Measurements from ENCODE around the gene RRP7A. TPM values are rescaled to one million over a fixed set of nuclear protein-coding genes. Genes with fewer than 3 reads are reported as not detected.
"Not testable (repeated sequence)": the region's sequence is repeated elsewhere in the genome, so short reads cannot be mapped to it uniquely, and the experiment has no call there.

RRP7A gene
- total RNA-seq, 1 donor from 2014 or later: 54.9 TPM

DNA sequence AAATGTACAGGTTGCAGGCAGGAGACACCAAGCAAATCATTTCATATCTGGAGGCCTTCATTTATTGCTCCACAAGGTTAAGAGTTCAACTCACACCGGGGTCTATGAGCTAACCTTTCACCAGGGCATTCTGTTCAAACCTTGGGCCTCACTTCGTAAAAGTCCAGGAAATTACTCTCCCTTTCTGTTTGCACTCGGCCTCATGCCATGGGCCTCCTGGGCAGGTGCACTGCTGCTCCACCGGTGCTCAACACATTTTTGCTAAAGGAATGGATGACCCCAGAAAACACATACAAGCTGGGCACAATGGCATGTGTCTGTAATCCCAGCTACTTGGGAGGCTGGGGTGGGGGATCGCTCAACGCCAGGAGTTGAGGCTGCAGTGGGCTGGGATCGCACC, 16.6 kb upstream of the RRP7A start:
- no peak overlapping the region for H3K4me2 ChIP-seq (ENCODE audit: low read length)
- FAIRE-seq (no peak), DNase-seq (ENCODE audit: low read depth) (no peak)
- no peak overlapping the region for H2AFZ ChIP-seq (ENCODE audit: low read depth, low read length)
- Mint-ChIP-seq H3K27me3 (ENCODE audit: low read depth, unreplicated experiment) (peaks cover 10% of the 10 kb centered on the region), H3K4me3 (ENCODE audit: unreplicated experiment) (no peak overlapping the region), H3K36me3 (ENCODE audit: low read depth, unreplicated experiment) (peaks cover 2% of the 10 kb centered on the region), H3K9me3 (ENCODE audit: unreplicated experiment) (peaks cover 2% of the 10 kb centered on the region), H3K4me1 (ENCODE audit: low read depth, unreplicated experiment) (peaks cover 10% of the 10 kb centered on the region), H3K27ac (ENCODE audit: unreplicated experiment) (no peak overlapping the region)
- no peak overlapping the region for H3K4me3 ChIP-seq (ENCODE audit: insufficient read depth, low read depth, low read length)
- H3K9ac ChIP-seq (ENCODE audit: low read length): no peak overlapping the region
- H3K27ac ChIP-seq (ENCODE audit: low read depth, low read length): no peak overlapping the region
- H3K36me3 ChIP-seq (ENCODE audit: insufficient read depth, low read length): no peaks in the 10 kb centered on the region
- H4K20me1 ChIP-seq (ENCODE audit: insufficient read depth, low read length): no peaks in the 10 kb centered on the region
- H3K79me2 ChIP-seq (ENCODE audit: insufficient read depth, low read length): no peaks in the 10 kb centered on the region
- TF ChIP-seq, protein P1, sequence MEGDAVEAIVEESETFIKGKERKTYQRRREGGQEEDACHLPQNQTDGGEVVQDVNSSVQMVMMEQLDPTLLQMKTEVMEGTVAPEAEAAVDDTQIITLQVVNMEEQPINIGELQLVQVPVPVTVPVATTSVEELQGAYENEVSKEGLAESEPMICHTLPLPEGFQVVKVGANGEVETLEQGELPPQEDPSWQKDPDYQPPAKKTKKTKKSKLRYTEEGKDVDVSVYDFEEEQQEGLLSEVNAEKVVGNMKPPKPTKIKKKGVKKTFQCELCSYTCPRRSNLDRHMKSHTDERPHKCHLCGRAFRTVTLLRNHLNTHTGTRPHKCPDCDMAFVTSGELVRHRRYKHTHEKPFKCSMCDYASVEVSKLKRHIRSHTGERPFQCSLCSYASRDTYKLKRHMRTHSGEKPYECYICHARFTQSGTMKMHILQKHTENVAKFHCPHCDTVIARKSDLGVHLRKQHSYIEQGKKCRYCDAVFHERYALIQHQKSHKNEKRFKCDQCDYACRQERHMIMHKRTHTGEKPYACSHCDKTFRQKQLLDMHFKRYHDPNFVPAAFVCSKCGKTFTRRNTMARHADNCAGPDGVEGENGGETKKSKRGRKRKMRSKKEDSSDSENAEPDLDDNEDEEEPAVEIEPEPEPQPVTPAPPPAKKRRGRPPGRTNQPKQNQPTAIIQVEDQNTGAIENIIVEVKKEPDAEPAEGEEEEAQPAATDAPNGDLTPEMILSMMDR (IDR thresholded peaks at IDR 0.05; ENCODE audit: insufficient read depth, low read depth, low read length): no peak
- no peak for TF ChIP-seq EZH2 (IDR thresholded peaks at IDR 0.05; ENCODE audit: insufficient read depth, low read length)
- peaks cover 2% of the 10 kb centered on the region for H3K4me1 ChIP-seq (ENCODE audit: insufficient read depth, low read length)
- no peaks in the 10 kb centered on the region for H3K27me3 ChIP-seq (ENCODE audit: insufficient read depth, low read length)
- H3K9me3 ChIP-seq (ENCODE audit: insufficient read depth, low read depth, low read length): no peaks in the 10 kb centered on the region

DNA sequence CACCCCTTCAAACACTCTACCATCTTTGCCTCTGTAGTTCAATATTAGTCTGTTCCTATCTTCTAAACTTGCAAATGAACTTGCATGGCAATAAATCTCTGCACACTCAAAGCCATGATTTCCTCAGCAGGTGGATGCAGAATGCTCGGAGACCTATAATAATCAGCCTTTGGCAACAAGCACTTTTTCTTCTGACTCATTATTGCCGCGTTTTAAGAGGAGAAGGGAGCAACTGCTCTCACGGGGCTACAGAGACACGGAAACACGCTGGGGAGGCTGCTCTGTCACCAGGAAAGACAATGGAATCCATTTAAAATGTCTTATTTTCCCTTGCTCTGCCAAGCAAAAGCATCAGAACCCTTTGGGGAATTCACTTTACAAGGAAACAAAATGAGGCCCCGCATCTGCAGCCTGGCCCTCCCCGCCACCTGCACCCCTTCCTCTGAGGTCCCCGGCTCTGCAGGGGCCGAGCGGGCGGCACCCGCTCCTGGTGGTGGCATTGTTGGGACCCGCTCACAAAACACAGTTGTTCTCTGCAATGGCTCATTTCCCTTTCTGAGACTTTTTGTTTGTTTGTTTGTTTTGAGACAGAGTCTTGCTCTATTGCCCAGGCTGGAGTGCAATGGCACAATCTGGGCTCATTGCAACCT, 15.6 kb upstream of the RRP7A start:
- not testable (repeated sequence) for H3K4me3 Mint-ChIP-seq (ENCODE audit: unreplicated experiment); H3K4me3 ChIP-seq (ENCODE audit: insufficient read depth, low read depth, low read length); FAIRE-seq; H3K4me1 ChIP-seq (ENCODE audit: insufficient read depth, low read length); H3K9me3 Mint-ChIP-seq (ENCODE audit: unreplicated experiment); H3K79me2 ChIP-seq (ENCODE audit: insufficient read depth, low read length); H3K27me3 ChIP-seq (ENCODE audit: insufficient read depth, low read length); H3K27ac Mint-ChIP-seq (ENCODE audit: unreplicated experiment); H3K4me1 Mint-ChIP-seq (ENCODE audit: low read depth, unreplicated experiment); H3K9ac ChIP-seq (ENCODE audit: low read length); DNase-seq (ENCODE audit: low read depth); H3K36me3 ChIP-seq (ENCODE audit: insufficient read depth, low read length); H3K36me3 Mint-ChIP-seq (ENCODE audit: low read depth, unreplicated experiment); H4K20me1 ChIP-seq (ENCODE audit: insufficient read depth, low read length); H3K27ac ChIP-seq (ENCODE audit: low read depth, low read length); H3K9me3 ChIP-seq (ENCODE audit: insufficient read depth, low read depth, low read length); H3K4me2 ChIP-seq (ENCODE audit: low read length); H2AFZ ChIP-seq (ENCODE audit: low read depth, low read length)
- peaks cover 20% of the 10 kb centered on the region for H3K27me3 Mint-ChIP-seq (ENCODE audit: low read depth, unreplicated experiment)

DNA sequence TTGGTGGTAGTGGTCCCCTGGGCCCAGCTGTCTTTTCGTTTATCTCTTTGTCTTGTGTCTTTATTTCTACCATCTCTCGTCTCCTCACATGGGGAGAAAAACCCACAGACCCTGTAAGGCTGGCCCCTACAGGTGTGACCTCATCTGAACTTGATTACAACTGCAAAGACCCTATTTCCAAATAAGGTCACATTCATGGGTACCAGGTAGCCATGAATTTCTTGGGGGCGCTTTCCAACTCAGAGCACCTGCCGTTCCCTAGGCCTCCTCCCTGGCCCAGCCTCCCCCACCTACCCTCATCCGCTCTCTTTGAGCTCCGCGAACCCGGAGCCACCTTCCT, 14.0 kb upstream of the RRP7A start:
- Histone ChIP-seq H4K20me1 (ENCODE audit: insufficient read depth, low read length) (no peaks in the 10 kb centered on the region), H2AFZ (ENCODE audit: low read depth, low read length) (no peak overlapping the region), H3K9ac (ENCODE audit: low read length) (no peak overlapping the region), H3K79me2 (ENCODE audit: insufficient read depth, low read length) (no peaks in the 10 kb centered on the region), H3K9me3 (ENCODE audit: insufficient read depth, low read depth, low read length) (no peaks in the 10 kb centered on the region), H3K4me3 (ENCODE audit: insufficient read depth, low read depth, low read length) (no peak overlapping the region), H3K27me3 (ENCODE audit: insufficient read depth, low read length) (no peaks in the 10 kb centered on the region), H3K4me1 (ENCODE audit: insufficient read depth, low read length) (peaks cover 2% of the 10 kb centered on the region), H3K36me3 (ENCODE audit: insufficient read depth, low read length) (no peaks in the 10 kb centered on the region), H3K27ac (ENCODE audit: low read depth, low read length) (no peak overlapping the region), H3K4me2 (ENCODE audit: low read length) (no peak overlapping the region)
- TF ChIP-seq EZH2 (IDR thresholded peaks at IDR 0.05; ENCODE audit: insufficient read depth, low read length): no peak
- TF ChIP-seq, protein P1 (IDR thresholded peaks at IDR 0.05; ENCODE audit: insufficient read depth, low read depth, low read length): no peak
- H3K36me3 Mint-ChIP-seq (ENCODE audit: low read depth, unreplicated experiment): no peaks in the 10 kb centered on the region
- H3K4me1 Mint-ChIP-seq (ENCODE audit: low read depth, unreplicated experiment): peaks cover 19% of the 10 kb centered on the region
- no peak overlapping the region for H3K4me3 Mint-ChIP-seq (ENCODE audit: unreplicated experiment)
- H3K9me3 Mint-ChIP-seq (ENCODE audit: unreplicated experiment): peaks cover 6% of the 10 kb centered on the region
- DNase-seq (ENCODE audit: low read depth): no peak
- H3K27ac Mint-ChIP-seq (ENCODE audit: unreplicated experiment): peak overlapping the region; percentile 51
- FAIRE-seq: no peak
- H3K27me3 Mint-ChIP-seq (ENCODE audit: low read depth, unreplicated experiment): peaks cover 27% of the 10 kb centered on the region

DNA sequence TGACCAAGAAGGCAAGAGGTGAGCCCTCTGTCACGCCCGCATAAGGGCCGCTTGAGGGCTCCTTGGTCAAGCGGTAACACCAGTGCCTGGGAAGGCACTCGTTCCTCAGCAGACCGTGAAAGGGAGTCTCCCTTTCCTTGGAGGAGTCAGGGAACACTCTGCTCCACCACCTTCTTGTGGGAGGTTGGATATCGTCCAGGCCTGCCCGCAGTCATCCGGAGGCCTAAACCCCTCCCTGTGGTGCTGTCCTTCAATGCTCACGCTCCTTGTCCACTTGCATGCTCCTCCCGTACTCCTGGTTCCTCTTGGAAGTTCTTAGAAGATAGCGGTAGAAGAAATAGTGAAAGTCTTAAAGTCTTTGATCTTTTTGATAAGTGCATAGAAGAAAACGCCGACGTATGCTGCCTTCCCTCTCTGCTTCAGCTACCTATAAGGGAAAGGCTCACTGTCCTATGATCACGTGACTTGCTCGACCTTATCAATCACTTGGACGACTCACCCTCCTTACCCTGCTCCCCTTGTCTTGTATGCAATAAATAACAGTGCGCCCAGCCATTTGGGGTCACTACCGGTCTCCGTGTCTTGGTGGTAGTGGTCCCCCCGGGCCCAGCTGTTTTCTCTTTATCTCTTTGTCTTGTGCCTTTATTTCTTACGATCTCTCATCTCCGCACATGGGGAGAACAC, 11.9 kb upstream of the RRP7A start:
- not testable (repeated sequence) for FAIRE-seq; H3K9me3 ChIP-seq (ENCODE audit: insufficient read depth, low read depth, low read length); H2AFZ ChIP-seq (ENCODE audit: low read depth, low read length); H3K36me3 Mint-ChIP-seq (ENCODE audit: low read depth, unreplicated experiment); H3K27me3 ChIP-seq (ENCODE audit: insufficient read depth, low read length); H3K79me2 ChIP-seq (ENCODE audit: insufficient read depth, low read length); H3K36me3 ChIP-seq (ENCODE audit: insufficient read depth, low read length); H3K4me2 ChIP-seq (ENCODE audit: low read length); H3K4me3 Mint-ChIP-seq (ENCODE audit: unreplicated experiment); H4K20me1 ChIP-seq (ENCODE audit: insufficient read depth, low read length); H3K4me1 ChIP-seq (ENCODE audit: insufficient read depth, low read length); H3K9me3 Mint-ChIP-seq (ENCODE audit: unreplicated experiment); DNase-seq (ENCODE audit: low read depth); H3K4me3 ChIP-seq (ENCODE audit: insufficient read depth, low read depth, low read length); H3K27ac ChIP-seq (ENCODE audit: low read depth, low read length); H3K9ac ChIP-seq (ENCODE audit: low read length)
- H3K4me1 Mint-ChIP-seq (ENCODE audit: low read depth, unreplicated experiment): peaks cover 19% of the 10 kb centered on the region
- H3K27me3 Mint-ChIP-seq (ENCODE audit: low read depth, unreplicated experiment): peaks cover 34% of the 10 kb centered on the region
- peak overlapping the region; percentile 8 for H3K27ac Mint-ChIP-seq (ENCODE audit: unreplicated experiment)

Data from astrocyte (in vitro differentiated cells and primary cell).